ENCODE results near the gene TBX15. TPM values are rescaled to one million over a fixed set of nuclear protein-coding genes. Genes with fewer than 3 reads are reported as not detected.
A peak's percentile ranks its signal among the peaks of the same experiment; 100 is the strongest.

The TBX15 gene
- total RNA-seq (2014; rRNA removed; shearing (Covaris generic)) = 7.0 and 8.1 TPM in 2 replicates

DNA sequence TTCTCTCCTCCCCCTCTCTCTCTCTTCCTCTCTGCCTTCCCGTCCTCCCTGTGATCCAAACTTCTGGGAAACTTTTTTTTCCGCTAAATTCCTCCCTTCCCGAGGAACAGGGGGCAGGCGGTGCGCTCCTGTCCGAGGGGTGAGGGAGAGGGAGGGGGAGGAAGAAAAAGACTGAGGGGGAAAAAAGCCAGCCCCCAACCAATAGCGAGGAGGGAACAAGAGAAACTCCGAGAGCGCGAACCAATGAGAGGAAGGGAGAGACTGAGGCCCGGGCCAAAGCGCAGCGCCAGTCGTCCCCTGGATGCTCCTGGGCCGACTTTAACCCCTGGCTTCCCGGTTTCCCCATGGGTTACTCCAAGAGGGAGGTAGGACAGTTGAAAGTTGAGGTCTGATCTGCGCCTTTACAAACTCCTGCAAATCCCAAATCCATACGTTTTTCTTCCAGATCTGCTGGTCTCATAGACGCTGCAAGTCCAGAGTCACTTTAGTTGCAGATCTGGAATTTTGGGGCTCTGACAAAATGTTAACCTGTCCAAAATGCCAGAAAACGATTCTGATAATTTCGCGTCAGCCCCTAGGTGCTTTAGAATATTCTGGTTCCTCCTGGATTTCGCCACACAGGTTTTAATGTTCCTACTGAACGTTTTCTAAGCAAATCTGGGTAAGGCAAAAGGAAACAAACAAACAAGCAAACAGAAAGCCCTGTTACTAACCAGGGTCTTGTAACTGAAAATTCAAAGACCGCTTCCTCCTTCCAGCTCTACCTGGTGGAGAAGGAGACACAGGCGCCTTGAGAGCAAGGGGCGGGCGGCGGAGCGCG lies at the start of gene TBX15:
Gene TBX15, minus strand, starts transcription at position 158 of the 820 bp plus-strand sequence. CDS start 548 bp downstream, outside the sequence.
- in situ Hi-C loops (cut with HindIII; ENCODE audit: low sequenced_read_pairs) = no loop called here

DNA sequence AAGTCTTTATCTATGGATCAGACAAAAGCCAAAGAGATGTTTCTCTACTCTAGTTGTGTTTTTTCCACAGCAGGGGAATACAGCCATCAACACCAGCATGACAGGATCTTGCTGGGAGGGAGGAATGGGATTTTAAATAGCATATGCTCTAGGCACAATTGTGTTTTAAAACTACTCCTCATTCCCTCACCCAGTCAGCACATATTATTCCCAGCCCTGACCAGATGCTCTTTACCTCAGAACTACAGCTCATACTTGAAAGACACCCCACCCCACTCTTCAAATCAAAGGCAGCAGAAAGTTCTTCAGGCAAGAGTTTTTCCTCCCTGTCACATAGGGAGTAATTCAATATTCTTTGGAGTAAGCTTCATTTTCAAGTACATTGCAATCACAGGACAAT lies 46.2 kb upstream of the TBX15 start:
- in situ Hi-C loops (cut with HindIII; ENCODE audit: low sequenced_read_pairs) = no loop called here
- DNase-seq (ENCODE audit: low spot score) = no peak

More for the DNA sequence above, at the start of gene TBX15:
- DNase-seq (ENCODE audit: low spot score) = peak; percentile 33

DNA sequence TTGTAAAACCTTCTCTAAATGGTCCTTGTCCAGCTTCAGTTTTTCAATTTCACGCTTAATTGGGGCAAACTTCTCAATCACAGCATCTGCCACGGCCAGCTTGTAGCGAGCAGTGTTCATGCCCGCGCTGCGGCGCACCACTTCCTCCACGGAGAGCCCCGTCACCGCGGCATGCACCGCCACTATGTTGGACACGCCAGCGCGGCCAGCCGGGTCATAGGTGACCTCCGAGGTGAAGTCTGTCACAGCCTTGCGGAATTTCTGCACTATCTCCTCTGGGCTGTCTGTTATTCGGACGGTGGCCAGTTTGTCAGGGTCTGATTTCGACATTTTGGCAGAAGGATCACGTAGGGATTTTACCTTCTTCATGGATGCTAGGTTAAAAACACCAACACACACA lies 44.8 kb upstream of the TBX15 start:
- in situ Hi-C loops (cut with HindIII; ENCODE audit: low sequenced_read_pairs) = no loop called here

DNA sequence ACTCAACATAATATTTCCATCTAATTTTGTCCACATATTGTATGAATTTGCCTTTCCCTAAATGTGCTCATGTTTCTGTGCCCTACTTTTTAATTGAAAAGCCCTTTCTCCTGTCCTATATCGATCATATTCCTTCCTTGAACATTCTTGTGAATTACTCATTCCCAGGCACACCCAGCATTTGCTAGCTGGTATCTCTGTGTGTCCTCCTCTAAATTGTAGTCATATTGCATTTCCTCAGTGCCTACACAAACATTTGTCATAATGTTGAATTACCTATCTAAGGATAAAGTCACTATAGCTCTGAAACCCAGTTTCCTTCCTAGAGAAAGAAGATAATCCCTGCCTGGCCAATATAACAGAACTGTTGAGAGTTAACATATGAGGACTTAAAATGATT lies 39.6 kb upstream of the TBX15 start:
- no peak for DNase-seq (ENCODE audit: low spot score)
- in situ Hi-C loops (cut with HindIII; ENCODE audit: low sequenced_read_pairs) = no loop called here

More for the DNA sequence above, 44.8 kb upstream of the TBX15 start:
- no peak for DNase-seq (ENCODE audit: low spot score)

- in situ Hi-C loops (cut with HindIII; ENCODE audit: low sequenced_read_pairs) = no loop called here
- no peak for DNase-seq (ENCODE audit: low spot score)
These were observed 38.8 kb upstream of the TBX15 start for GRCh38 chr1:119026956-119027355.

DNA sequence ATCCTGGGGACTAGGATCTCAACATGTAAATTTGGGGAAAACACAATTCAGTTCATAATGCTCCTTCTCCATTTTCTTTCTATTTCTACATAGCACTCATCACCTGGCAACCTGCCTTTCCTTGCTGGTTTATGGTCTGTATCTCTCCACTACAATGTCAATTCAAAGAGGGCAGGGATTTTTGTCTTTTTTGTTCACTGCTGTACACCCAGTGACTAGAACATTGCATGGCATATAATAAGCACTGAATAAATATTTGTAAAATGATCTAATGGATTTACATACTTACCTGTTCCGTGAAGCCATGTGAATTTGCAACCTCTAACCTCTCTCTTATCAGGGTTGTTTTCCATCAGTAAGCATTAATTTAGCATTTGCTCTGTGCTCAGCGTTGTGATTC lies 27.4 kb upstream of the TBX15 start:
- in situ Hi-C loops (cut with HindIII; ENCODE audit: low sequenced_read_pairs) = no loop called here
- no peak for DNase-seq (ENCODE audit: low spot score)

DNA sequence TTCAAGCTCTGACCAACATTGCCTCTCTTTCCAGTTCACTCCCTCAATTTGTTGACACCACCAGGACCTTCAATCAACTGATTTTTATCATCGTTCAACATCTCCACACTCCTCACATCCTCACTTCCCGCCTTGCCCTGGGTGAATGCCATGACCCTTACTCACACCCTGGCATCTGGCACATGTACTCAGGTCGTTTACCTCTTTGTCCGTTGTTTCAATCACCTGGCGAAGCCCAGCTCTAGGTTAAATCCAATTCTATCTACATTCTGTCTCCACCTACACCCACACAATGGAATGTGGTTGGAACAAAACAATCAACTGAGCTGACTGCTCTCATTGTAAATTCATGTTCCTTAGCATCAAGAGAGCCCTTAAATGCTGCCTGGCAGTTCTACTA lies 24.2 kb upstream of the TBX15 start:
- in situ Hi-C loops (cut with HindIII; ENCODE audit: low sequenced_read_pairs) = no loop called here
- DNase-seq (ENCODE audit: low spot score) = no peak

DNA sequence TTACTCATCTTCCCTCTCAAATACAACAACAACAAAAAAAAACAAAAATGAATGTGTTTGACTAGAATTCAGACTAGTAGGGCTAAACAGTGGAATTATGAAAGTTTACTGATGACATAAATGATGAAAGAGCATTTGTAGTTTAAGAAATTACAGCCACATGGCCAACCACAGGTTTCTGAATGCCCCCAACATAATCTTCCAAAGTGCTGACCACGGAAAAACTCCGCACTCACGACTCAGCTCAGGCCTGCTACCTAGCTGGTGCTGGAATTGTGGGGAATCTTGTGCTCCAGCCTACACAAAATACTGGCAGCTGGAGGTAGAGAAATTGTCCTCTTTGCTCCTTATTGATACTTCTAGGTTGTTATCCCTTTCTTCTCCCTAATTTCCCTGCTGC lies 23.6 kb upstream of the TBX15 start:
- in situ Hi-C loops (cut with HindIII; ENCODE audit: low sequenced_read_pairs) = no loop called here
- DNase-seq (ENCODE audit: low spot score) = no peak

- in situ Hi-C loops (cut with HindIII; ENCODE audit: low sequenced_read_pairs) = no loop called here
- DNase-seq (ENCODE audit: low spot score) = no peak
These were observed 23.0 kb upstream of the TBX15 start for GRCh38 chr1:119011116-119011515.

- DNase-seq (ENCODE audit: low spot score) = no peak
- in situ Hi-C loops (cut with HindIII; ENCODE audit: low sequenced_read_pairs) = no loop called here
These were observed 22.1 kb upstream of the TBX15 start for GRCh38 chr1:119010201-119010600.

GRCh38 chr1:119009312-119009655 lies 21.1 kb upstream of the TBX15 start:
- in situ Hi-C loops (cut with HindIII; ENCODE audit: low sequenced_read_pairs) = no loop called here

DNA sequence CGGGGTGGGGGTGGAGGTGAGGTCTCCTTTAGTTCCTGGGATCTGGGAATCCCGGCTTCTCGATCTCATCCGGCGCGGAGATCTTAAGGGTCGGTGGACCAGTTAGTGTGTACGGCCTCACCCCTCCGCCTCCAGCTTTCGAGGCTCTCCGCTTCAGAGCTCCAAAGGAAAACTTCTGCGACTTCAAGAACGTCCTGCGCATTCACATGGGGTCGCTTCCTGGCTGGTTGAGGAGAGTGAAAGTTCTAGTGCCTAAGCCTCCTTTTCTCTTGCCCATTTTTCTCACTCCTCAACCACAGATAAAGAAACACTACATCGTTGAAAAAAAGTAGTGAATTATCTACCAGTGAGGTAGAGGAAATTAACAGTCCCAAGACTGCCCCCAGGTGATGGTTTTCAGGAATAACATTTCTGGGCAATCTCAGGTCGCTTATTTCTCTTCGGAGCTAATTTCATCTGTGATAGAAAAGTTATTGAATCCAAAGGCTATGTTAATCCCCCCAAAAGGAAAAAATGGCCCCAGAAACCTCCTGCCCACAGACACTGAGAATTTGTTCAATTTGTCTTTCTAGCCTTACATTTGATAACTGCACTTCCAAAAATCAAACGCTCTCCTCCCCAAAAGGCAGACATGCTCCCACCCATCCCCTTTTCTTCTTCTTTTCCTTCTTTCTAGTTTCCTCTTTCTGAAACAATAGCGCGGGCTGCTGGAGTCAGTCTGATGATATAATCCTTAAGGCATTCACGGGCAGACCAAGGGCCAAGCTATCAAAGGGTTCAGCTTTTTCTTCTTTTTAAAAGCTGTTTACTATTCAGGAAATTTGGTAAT lies 20.6 kb upstream of the TBX15 start:
- in situ Hi-C loops (cut with HindIII; ENCODE audit: low sequenced_read_pairs) = no loop called here
- peak; percentile 32 for DNase-seq (ENCODE audit: low spot score)

More at GRCh38 chr1:119009312-119009655, 21.1 kb upstream of the TBX15 start:
- DNase-seq (ENCODE audit: low spot score) = no peak

DNA sequence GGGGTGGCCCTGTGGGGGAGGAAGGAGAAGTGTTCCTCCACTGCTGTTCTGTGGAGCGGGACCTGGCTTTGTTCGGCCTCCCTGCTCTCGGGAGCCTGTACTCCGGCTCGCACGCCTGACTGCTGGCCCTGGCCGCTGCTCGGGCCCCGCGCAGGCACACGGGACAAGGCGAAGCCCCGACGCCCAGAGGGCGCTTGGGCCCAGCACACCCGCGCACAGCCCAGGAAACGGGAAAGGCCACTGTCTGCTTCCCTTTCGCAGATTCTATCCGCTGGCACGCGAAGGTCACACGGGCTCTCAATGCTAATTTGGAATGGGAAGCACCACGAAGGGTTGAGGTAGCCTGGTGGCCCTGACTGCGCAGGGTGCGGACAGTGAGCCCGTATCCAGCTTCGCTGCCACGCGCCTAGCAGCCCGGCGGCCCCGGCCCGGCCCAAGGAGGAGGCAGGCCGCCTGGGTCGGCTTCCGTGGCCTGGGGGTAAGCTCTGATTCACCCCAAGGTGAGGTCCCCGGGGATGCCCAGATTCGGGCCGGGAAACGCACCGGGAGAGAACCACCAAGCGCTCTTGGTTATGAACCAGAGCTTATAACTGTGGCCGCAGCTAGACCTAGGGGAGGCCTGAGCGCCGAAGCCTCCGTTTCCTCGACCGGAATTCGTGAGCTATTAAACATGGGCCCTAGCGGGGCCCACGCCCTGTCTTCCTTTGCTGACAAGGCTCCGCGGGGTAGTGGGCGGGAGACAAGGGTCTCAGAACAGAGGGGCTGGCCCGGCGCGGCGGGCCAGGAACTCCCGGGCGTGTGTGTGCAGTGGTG lies 19.7 kb upstream of the TBX15 start:
- in situ Hi-C loops (cut with HindIII; ENCODE audit: low sequenced_read_pairs) = no loop called here
- no peak for DNase-seq (ENCODE audit: low spot score)

GRCh38 chr1:119007339-119007669 lies 19.2 kb upstream of the TBX15 start:
- in situ Hi-C loops (cut with HindIII; ENCODE audit: low sequenced_read_pairs) = no loop called here

GRCh38 chr1:119006406-119007279 lies 18.5 kb upstream of the TBX15 start:
- no peak for DNase-seq (ENCODE audit: low spot score)
- in situ Hi-C loops (cut with HindIII; ENCODE audit: low sequenced_read_pairs) = no loop called here

More at GRCh38 chr1:119007339-119007669, 19.2 kb upstream of the TBX15 start:
- DNase-seq (ENCODE audit: low spot score) = no peak

- in situ Hi-C loops (cut with HindIII; ENCODE audit: low sequenced_read_pairs) = no loop called here
- DNase-seq (ENCODE audit: low spot score) = no peak
These were observed 17.7 kb upstream of the TBX15 start for GRCh38 chr1:119005724-119006405.

DNA sequence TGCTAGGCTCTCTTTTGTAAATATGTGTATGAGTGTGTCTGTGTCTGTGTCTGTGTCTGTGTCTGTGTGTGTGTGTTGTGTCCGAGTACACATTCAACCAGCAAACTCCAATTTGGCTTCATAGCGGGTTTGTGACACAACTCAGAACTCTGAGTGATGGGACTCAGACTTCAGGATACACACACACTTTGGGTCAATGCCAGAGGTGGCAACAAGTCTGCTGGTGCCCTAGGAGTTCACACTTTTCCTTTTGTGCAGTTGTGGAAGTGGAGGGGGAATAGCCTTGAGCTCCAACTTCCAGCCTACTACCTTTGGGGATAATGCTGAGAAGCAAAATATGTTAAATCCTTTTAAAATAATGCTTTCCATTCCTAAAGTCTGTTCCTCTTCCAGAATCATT lies 16.6 kb upstream of the TBX15 start:
- DNase-seq (ENCODE audit: low spot score) = no peak
- in situ Hi-C loops (cut with HindIII; ENCODE audit: low sequenced_read_pairs) = no loop called here

- in situ Hi-C loops (cut with HindIII; ENCODE audit: low sequenced_read_pairs) = no loop called here
- DNase-seq (ENCODE audit: low spot score) = no peak
These were observed 16.0 kb upstream of the TBX15 start for GRCh38 chr1:119004129-119004527.
